Umbilical cord (tissue), 2 donors: ENCODE results near the gene DFFB. TPM values are rescaled to one million over a fixed set of nuclear protein-coding genes. Genes with fewer than 3 reads are reported as not detected.

Experiments used
- DNase-seq: peaks from one replicate; pipeline ENCODE4 v3.0.0-alpha.2; 2015; ENCODE audit warnings: low spot score
- total RNA-seq: library from RNA; depleted of rRNA; stranded (reverse); fragments of >200 nt; gene quantifications from one replicate; pipeline ENCODE4 v1.2.3, GENCODE V29; 2014; ENCODE audit warnings: low replicate concordance; ENCODE audit not compliant: insufficient read depth

The DFFB gene
- total RNA-seq, 1 donor from 2014 or later = 15.2 TPM

DNA sequence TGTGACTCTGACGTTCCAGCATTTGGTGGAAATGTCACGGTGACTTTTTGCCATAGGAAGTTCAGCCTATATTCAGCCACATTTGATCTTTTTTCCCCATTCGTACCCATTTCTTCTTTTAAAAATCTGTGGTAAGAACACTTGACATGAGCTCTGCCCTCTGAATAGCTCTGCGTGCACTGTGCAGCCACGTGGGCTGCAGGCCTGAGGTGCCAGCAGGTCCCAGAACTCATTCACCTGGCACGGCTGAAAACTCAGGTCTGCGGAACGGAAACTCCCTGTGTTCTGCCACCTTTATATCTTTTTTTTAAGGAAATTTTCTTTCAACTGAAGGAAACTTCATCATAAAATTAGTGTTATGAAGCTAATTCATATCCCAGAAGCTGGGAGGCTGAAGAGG lies 28.9 kb upstream of the DFFB start:
- no peak for DNase-seq

DNA sequence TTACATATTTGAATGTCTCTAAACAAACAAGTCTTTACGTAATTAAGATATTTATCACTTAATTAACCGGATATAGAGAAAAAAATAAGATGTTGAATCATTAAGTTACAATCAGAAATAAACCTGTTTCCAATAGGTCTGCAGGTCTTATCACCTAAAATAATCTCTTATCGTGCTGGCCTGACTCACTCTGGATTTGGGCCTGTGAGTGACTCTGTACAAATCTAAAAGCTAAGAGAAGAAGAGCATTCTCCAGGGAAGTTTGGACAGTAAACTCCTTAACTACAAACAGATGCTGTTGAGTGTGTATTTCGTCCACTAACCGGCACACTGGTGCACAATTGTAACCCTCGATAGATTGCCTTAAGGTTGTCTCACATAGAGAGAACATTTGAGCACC lies 25.6 kb upstream of the DFFB start:
- DNase-seq = no peak

DNA sequence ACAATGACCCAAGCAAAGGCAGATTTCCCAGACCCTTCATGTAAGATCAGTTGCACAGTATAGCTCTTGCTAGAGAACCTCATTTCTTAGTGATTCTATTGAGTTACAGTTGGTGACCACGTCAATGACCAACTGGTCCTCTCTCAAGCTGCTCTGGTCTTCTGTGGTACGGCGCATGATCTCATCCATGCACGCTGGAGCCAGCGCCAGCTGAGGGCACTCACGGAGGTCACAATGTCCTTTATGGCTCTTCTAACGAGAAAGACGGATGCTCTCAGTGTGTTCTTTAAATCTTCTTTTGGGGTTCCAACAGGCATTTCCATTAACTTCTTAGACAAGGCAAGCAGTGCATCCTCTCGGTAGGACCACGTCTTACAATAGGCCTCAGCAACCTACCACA lies 22.6 kb upstream of the DFFB start:
- DNase-seq = no peak

DNA sequence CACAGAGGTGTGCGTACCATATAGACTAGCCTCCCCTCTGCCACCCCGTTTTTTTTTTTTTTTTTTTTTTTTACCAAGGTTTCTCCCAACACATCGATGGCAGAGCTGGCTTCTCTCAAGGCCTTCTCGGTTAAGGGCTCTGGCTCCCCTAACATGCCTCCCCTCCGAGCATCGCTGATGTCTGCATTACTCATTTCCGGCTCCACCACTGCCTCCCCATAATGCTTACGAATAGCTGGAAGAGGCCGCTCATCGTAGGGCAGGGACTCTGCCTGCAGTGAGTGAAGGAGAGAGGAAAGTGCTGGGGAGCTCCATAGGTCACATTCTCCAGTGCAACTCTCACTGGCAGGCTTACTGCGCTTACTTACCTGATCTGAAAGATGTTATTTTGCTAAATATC lies 20.9 kb upstream of the DFFB start:
- DNase-seq = no peak

DNA sequence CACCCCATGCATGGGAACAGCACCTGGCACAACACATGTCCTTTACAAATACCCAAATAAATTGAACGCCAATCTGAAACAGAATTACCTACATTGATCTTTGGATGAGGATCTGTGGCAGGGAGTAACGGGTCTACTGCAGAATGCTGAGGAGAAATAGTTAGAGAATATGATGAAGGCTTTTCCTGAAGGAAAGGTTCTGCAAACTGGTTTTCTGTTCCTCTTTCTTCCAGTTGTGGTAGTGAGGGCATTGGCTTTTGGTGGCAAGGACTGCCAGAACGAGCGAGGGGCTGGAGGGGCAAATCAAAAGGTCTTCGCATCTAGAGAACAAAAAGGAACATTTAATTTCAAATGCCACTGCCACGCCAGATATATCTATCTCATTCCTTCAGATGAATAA lies 20.1 kb upstream of the DFFB start:
- no peak for DNase-seq

DNA sequence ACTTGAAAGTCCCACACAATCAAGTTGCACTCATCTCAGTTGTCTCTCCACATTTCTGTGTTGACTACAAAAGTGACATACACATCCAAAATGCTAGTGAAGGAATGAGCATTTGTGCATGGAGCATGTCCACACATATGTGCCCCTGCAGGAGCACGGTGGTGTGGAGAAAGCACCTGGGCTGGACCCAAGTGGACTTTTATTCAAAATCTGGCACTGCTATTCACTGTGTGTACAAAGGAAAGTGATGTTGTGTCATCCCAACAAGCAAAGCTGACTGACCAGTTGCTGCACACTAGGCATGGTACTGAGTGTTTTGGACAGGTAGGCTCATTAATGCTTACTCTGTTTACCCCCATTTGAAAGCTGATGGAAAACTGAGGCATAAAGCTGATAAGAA lies 19.6 kb upstream of the DFFB start:
- no peak for DNase-seq

DNA sequence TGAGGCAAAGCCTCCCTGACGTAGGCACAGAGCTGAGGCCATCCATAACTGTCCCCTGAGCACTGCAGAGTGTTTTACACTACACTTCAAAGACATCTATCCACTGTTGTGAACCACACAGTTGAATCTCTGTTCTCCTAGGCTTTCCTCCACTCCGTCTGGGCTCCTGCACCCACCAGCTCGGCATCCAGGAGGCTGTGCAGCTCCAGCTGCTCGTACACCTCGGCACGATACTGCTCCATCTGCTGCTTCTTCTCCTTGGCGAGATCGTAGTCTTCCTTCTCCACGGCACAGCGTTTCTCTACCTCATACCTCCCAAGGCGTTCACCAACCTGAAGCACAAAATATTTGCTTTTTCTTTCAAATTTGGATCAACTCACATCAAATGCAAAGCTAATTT lies 18.5 kb upstream of the DFFB start:
- DNase-seq = no peak

DNA sequence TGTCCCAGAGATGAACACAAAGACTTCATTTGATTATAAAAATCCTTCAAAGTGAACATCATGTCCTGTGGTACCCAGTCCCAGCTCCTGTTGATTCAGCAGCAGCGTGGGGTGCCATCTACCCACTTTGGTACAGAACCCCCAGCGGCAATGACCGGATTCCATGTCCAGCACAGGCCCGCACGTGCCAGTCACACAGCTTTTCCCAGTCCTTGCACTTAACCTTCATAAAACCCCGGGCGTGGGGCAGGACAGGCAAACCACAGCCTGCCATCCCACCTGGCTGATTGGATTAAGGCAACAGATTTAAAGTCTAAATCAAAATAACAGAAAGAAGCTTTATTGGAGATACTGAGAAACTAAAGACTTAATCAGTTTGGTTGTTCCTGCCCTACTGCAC lies 15.8 kb upstream of the DFFB start:
- DNase-seq = no peak

DNA sequence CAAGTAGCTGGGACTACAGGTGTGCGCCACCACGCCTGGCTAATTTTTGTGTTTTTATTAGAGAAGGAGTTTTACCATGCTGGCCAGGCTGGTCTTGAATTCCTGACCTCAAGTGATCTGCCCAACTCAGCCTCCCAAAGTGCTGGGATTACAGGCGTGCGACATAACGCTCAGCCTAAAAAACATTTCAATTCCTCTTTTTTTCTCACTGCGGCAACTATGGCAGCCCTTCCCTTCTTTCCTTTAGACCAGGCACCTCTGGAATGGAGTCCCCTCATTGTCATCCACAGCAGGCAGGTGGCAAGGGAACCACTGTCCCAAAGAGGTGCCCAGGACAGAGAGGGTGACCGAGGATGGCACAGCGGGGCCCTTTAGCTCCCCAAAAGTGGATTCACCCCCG lies 14.4 kb upstream of the DFFB start:
- DNase-seq = no peak

DNA sequence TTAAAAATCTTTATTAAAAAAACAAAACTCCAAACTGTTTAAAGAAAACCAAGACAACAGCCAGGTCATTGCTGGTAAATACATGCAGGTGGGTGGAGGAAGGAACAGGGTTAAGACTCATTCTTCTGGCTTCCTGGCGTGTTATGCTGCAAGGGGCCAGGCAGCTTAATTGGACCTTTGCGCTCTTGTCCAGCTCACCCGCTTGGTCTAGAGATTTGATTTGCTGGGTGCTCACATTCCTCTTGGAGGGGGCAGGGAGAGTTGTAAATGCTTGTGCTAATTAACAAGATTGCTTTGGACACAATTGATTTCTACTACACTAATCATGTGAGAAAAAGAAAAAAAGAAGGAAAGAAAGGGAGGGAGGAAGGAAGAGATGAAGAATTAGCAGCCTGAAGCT lies 10.7 kb upstream of the DFFB start:
- DNase-seq = no peak

DNA sequence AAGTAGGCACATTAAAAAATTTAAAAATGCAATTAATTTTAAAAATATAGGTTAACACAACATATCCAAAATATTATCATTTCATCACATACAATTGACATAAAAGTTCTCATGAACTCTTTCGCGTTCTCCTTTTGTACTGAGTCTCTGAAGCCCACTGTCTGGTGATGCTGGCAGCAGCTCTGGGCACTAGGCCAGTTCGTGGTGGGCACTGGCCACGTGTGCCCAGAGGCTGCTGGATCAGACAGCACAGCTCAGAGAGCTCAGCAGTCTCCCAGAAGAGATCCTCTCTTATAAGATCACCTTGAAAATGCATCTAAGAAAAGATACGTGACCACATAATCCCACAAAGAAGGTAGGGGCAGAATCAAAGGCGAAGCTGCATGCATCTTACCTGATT lies 10.2 kb upstream of the DFFB start:
- no peak for DNase-seq

DNA sequence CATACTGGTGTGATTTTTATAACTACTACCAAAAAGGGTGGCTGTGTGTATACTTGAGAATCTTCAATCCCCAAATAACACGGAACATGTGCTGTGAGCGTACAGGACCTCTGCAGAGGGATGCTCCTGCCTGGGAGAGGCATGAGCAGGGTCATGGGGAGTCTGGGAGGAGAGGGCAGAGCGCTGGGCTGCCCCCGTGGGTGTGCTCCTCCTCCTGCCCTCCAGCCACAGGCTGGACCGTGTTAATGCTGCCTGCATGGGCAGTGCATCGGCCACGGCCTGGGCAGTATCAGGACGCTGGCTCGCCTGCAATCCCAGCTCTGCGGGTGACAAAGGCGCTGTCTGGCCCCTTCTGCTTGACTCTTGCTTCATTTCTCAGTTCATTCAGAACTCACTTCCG lies 6.4 kb upstream of the DFFB start:
- DNase-seq = no peak

DNA sequence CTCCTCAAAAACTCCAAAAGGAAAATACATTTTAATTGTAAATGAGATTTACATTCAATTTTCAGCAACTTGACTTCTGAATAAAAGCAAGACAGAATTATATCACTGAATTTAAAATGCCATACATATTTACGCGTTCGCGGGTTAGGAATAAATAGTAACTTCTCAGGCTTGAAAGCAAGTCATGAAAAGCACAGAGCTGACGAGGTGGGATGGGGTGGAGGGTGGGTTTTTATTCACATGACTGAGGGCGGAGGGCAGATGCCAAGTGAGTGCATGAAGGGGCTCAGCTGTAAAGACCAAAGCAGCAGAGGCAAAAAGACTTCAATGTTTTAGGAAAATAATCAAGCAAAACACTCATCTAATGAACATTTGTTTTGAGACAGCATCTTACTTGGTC lies 6.0 kb upstream of the DFFB start:
- no peak for DNase-seq

DNA sequence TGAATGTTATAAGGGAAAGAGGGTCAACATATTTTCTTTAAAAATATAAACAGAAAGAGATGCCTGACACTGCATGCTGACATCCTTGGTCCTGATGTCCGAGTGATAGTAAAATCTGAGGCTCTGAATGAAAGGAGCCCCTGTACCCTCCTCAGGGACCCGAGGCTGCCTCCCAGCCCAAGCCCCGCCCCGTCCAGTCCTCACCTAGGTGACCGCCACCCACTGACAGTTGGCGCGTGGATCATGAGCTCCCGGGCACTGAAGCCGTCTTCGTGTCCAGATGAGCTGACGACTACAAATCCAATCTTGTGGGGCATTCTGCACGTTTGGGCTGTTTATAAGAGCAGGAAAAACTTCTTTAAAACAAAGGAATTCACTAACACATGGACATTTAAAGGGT lies 5.2 kb upstream of the DFFB start:
- no peak for DNase-seq

DNA sequence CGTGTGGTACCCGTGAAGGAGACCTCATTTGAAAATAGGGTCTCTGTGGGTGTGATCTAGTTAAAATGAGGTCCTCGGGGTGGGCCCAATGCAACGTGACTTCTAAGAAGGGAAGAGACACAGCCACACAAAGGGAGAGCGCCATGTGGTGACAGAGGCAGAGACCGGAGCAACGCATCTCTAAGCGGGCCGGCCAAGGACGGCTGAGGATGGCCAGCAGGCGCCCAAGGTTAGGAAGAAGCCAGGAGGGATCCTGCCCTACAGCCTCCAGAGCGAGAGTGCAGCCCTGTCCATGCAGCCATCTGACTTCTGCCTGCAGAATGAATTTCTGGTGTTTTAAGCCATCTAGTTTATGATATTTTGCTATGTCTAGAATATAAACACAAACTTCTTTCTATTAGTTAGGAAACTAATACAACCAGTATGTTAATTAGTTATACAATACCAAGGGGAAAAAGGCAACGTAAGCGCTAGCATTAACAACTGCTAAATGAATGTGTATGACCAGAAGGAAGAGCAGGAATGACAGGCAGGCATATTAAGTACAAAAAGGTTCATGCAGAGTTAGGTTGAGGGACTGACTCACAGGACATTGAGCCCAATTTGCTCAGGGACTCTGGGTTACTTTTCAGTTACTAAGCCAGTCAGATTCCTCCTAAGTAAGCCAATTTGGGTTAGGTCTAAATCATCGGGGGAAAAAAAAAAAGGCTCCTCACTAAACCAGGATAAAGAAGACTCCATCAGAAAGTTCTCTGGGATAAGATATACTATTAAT lies 4.4 kb upstream of the DFFB start:
- DNase-seq = no peak

DNA sequence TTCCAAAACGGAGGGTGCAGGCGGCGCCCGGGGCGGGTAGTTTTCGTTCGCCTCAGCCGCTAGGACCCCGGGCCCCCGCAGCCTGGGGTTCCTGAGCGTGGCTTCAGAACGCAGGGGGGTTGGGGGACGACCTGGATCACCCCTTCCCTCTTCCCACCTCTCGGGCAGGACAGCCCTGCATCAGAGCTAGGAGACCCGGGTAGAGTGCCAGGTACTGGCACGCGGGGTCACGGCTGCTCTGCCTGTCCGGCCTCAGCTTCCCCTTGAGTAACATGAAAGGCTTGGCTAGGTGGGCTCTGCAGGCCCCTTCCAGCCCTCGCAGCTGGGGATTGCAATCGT lies 484 bp downstream of the DFFB start:
- DNase-seq = no peak

DNA sequence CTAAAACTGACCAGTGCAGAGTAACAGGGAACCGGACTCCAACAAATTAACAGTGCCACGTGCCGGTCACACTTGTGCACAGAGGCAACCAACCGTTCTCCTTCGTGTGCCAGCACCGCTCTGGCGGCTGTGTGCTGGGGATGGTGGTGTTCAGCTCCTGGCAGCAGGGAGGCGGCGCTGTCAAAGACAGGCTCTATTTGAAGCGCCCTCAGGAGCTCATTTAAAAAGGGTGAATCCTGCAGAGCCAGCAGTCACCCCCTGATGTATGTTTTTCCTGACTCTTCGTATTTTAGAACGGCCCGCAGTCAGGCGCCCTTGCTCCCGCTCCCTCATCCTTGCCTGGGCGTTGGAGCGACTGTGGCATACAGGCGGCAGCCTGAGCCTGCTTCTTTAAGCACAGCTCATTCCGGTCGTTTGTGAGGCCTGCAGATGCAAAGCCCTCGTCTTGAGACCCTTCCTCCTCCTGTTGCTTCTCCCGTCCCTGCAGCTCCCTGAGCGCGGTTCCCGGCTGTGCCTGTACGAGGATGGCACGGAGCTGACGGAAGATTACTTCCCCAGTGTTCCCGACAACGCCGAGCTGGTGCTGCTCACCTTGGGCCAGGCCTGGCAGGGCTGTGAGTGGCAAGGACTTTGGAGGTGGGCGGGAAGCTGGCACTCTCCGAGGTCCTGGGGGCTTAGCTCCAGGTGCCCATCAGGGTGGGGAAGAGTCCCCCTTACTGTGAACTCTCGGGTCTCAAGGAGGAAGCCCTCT lies 1.1 kb downstream of the DFFB start:
- DNase-seq = peak; percentile 11

DNA sequence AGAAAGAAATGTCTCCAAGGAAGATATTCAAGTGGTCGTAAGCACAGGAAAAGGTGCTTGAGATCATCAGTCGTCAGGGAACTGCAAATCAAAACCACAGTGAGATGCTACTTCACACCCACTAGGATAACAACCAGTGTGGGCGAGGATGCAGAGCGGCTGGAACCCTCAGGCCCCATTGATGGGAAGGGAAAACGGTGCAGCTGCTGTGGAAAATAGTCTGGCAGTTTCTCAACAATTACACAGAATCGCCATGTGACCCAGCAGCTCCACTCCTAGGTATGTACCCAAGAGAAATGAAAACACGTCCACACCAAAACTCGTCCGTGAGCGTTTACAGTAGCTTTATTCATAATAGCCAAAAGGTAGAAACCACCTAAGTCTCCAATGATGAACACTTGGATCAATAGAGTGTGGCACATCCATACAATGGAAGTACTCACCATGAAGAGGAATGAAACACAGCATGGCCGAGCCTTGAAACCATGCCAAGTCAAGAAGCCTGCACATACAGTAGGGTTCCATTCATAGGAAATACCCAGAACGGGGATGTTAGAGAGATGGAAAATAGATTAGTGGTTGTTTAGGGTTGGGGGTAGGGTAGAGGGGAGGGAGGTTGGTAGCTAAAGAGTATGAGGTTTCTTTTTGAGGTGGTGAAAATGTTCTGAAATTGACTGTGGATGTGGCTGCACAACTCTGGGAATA lies 6.1 kb downstream of the DFFB start:
- no peak for DNase-seq

DNA sequence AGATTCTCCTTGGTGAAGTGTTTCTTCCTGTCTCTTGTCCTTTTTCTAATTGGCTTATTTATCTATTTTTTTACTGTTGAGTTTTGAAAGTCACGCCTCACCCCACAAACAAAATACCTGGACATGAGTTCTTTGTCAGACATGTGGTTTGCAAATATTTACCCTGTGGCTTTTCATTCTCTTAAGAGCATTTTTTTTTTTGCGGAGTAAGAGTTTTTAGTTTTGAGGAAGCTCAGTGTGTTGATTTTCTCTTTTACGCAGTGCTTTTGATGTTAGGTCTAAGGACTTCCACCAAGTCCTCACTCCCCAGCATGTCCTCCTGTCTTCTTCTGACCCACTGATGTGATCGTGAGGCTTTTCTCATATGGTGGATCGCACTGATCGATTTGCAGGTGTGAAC lies 7.6 kb downstream of the DFFB start:
- no peak for DNase-seq

DNA sequence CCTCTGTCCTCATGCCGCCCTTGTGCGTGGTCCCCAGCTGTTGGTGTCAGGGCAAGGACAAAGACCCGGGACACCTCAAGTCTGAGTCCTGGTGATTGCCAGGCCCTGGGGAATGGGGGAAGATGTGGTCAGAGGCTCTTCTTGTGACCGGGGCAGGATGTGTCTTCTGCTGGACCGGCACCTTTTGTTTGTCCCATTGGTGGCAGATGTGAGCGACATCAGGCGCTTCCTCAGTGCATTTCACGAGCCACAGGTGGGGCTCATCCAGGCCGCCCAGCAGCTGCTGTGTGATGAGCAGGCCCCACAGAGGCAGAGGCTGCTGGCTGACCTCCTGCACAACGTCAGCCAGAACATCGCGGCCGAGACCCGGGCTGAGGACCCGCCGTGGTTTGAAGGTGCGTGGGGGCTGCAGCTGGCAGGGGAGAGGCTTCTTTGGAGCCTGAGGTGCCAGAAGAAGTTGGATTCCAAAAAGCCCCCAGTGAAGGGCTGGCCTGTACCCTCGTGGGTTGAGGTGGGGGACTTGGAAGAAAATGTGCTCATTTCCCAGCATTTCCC lies 8.4 kb downstream of the DFFB start:
- DNase-seq = no peak

DNA sequence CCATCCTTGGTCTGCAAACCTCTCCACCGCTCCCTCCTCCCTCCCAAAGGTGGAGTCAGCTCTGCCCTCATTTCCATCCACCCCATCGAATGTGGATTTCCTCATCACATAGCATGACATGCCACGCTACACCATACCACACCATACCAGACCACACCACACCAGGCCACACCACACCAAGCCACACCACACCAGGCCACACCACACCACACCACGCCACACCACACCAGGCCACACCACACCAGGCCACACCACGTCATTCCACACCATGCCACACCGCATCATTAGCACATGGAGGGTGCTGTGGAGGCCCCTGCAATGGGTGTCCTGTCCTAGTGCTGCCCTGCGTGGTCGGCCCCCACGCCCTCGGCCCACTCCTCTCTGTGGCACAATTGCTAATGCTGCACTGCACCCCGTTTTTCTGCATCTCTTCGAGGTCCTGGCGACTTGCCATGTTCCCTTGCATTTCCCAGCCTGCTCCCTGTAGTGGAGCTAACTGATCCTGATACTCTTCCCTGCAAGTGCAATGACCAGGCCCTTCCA lies 11.3 kb downstream of the DFFB start:
- no peak for DNase-seq

DNA sequence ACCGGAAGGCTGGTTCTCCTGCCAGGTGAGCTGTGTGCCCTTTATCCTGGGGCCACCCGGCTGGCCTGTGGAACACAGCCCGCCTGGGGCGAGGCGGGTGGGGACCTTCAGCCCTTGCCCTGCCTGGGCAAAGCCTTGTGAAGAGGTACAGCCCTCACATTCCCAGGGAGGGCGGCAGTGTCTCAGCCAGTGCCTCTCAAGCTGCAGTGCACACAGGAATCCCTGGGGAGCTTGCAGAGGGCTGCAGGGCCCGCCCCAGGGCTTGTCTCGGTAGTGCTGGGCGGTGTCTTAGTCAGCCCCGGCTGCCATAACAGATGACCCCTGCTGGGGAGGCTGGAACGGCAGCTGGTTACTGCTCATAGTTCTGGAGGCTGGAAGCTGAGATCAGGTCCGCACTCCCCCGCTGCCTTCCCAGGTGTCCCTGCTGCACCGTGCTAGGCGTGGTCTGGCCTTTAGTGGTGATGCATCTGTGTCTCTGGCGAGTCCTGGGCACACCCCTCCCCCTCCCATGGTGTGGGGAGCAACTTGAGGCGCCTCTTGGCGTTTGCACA lies 12.6 kb downstream of the DFFB start:
- DNase-seq = no peak
